Stimulated activated CD4-positive, alpha-beta T cell treated with anti-CD3 and anti-CD28 coated beads, Interleukin-12 subunit alpha, Interleukin-12 subunit beta, amount 100 ng/mL, for 24 hours (primary cell): ENCODE results near the gene MSL3B.

Experiments used
- DNase-seq, 2 experiments: peaks; one replicate each; pipeline ENCODE4 v3.0.0-alpha.2; 2020; ENCODE audit warnings: low read depth in 2 of 2

The MSL3B gene

DNA sequence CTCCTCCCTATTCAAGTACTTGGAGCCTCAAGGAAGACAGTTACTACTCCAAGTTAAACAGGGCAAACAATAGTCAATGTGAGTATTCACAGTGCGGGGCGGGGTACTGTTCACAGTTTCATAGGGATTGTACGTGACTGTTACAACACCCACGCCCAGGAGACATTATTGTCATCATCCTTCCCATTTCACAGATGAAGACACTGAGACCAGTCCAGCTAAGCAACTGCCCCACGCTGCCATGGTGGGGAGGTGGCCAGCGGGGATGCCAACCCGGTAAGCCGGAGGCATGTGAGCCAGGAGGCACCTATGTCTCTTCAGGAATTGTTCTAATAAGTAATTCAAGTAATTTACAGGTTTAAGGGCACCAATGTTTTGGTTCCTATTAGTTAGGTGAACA lies 14.8 kb downstream of the MSL3B start:
- DNase-seq: no peak

DNA sequence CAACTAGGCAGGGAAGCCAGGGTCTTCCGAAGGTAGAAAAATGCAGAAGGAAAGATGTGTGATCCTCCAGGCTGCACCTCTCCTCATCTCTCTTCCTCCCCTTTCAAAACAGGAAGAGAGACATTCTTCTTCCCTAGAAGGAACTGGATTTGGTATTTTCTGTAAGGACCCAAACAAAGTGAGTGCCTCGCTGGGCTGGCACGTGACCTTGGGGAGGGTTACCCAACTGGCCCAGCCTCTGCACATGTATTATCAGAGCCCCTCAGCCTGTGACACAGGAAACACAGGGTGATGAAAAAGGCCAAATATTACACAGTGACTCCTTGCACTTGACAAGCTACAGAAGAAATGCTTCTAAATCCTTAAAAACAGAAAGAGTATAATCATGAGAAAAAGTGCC lies 16.1 kb downstream of the MSL3B start:
- DNase-seq: no peak

DNA sequence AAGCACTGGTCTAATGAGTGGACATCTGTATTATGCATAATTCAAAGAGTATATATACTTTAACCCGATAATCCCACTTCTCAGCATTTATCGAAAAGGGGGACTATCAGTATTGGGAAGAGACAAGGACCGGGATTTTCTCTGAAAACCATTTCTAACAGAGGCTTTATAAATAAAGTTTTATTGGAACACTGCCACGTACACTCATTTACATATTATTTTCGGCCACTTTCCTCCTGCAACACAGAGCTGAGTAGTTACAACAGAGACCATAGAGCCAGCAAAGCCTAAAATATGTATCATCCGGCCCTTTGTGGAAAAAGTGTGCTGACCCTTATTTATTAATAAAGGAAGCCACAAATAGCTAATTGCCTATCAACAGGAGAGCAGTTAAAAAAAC lies 17.0 kb downstream of the MSL3B start:
- DNase-seq: no peak

DNA sequence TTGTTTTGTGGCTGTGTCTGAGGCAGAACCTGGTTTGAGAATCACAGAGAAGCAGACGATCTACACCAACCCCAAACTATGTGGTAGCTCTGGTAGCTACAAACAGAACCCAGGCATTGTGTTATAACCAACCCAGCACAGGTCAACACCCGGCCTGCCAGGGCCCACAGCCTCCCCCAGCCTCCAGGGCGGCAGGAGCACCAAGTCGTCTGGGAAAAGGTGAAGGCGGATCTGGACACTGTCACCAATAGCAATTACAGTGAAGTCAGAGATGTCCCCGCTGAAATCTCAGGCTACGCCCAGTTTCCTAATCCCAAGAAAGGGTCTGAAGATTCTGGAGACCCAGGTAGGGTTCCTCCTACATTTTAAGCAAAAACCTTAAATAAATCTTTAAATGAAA lies 17.4 kb downstream of the MSL3B start:
- DNase-seq: no peak

DNA sequence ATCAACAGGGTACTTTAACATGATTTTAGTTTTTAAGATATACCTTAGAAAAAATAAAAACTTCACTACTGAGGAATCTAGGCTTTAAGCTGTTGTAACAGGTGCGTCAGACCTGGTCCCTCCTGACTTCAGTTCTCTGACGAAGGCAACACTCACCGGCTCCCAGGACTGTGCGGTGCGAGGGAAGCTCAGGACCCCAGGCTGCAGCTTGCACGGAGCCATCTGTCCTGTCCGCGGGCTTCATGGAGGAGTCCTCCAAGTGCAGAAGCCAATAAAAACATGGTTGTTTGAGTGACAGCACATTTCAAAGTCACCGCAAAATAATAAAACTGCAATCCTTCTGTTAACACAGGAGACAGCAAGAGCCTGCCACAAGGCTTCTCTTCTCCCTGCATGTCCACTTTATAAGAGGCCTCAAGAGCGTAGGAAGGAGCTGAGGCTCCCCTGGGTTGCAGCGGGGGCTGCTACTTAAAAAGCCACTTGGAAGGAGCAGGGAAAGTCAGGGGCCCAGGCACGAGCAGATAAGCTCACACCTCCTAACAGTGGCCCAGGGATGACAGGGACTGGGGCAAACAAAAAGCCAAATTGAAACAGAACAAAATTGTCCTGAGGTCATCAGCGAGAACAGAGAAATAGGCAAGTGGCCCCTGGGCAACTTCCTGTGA lies 18.4 kb downstream of the MSL3B start:
- no peak for DNase-seq

DNA sequence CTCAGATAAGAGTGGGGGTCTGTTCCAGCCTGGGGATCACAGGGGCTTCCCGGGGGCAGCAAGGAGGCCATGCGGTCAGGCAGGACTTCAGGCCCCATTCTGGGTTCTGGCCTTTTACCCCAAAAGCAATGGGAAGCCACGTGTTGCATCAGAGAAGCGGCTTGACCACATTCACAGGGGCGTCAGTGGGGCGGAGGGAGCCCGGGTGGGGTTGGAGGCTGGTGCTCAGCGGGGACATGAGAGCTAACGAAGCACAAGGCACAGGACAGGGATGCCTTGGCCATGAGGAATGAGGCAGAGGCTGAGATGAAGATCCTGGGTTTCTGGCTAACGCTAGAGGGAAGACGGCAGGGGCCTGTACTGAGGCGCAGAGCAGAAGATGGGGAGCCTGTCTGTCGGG lies 19.9 kb downstream of the MSL3B start:
- DNase-seq: no peak

DNA sequence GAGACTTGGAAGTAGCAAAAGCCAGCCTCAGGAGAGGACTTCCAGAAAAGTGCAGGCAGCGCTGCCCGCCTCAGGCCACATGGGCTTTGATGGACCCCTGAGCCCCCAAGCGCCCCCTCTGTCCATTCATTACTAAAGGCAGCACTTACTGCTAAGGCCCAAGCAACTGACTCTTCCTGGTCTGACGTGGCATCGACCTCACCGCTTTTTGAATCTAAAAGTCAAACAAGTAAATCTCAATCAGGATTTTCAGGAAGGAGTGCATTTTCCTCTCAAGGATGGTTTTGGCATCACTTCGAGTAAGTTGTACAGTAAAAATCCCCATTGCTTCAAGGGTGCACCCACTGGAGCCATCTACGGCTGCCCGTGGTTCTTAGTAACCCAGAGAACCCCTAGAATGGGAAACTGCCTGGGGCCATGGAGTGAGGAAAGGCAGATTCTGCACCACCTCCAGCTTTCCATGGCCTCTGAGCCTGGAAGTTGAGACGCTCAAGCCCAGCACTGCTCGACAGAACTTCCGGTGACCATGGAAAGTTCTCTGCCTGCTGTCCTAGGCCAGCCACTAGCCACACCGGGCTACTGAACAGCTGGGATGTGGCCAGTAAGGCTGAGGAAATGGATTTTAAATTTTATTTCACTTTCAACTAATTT lies 20.8 kb downstream of the MSL3B start:
- DNase-seq: no peak

DNA sequence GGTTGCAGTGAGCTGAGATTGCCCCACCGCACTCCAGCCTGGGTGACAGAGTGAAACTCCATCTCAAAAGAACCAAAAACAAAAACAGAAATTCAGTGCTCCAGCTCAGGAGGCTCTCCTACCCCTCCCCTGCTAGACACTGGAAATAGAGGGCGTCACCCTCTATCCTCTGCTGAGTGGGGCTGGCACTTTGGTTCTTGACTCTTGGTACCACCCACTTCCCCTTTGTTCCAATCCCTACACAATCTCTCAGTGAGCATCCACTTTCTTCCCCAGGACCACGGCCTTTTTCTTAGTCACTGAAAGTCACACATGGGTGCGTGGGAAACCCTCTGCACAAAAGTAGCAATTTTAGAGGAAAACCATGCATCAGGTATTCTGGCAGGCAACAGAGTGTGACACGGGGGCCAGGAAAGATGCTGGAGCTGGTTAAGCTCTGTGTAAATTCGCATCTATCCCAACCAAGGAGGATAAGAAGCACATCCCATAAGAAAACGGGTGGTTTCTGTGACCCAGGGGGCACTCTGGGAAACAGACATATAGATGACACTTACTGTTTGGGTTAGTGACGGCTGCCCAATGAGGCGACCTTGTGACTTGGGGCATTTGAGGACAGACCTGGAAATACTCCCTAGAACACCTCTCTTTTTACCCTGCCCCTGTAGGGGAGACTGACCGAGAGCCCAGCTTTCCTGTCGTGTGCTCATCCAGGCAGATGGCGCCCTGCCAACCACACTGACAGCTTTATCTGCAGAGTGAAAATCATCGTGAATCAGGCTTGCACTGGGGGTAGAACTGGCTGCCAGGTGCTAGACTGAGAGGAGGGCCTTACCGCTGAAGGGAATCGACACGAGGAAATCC lies 21.6 kb downstream of the MSL3B start:
- no peak for DNase-seq

DNA sequence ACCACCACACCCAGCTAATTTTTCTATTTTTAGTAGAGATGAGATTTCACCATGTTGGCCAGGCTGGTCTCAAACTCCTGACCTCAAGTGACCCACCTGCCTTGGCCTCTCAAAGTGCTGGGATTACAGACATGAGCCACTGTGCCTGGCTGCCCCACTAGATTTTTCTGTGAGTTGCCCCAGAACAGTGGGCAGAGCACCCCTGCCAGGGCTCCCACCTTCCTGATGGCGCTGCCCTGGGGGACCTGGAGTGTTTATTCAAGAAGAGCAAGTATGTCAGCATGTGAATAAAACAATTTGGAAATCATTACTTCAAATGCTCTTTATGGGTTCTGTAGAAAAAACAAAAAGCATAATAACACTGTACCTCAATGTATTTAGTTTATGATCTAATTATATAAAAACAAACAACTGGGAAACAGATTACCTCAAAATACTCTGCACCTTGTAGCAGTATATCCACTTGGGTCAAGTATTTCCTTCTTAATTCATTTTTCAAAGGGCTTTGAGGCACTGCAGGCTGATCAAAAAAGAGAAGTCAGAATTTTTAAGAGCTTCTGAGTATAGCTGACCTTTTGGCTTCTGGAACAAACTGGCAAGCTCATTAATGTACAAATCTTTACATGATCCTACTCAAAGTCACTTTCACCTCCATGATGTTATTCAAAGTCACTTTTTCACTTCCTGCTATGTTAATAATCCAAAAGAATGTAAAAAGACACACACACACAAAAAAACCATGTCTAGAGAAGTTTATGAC lies 22.7 kb downstream of the MSL3B start:
- no peak for DNase-seq

DNA sequence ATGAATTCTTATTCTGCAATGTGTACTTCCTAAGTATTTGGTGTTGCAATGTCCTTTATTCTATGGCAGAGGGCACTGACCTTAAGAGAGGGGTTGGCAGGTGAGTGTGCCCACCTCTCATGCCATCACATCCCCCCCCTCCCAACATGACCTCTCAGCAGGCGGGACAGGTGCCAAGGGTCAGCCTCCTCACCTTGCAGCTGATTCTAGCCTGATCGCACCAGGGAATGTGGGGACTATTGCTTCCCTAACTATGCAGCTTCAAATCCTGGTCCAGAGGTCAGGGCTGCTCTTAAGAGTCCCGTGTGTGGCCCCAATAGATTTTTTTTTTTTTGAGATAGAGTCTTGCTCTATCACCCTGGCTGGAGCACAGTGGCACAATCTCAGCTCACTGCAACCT lies 23.4 kb downstream of the MSL3B start:
- no peak for DNase-seq

DNA sequence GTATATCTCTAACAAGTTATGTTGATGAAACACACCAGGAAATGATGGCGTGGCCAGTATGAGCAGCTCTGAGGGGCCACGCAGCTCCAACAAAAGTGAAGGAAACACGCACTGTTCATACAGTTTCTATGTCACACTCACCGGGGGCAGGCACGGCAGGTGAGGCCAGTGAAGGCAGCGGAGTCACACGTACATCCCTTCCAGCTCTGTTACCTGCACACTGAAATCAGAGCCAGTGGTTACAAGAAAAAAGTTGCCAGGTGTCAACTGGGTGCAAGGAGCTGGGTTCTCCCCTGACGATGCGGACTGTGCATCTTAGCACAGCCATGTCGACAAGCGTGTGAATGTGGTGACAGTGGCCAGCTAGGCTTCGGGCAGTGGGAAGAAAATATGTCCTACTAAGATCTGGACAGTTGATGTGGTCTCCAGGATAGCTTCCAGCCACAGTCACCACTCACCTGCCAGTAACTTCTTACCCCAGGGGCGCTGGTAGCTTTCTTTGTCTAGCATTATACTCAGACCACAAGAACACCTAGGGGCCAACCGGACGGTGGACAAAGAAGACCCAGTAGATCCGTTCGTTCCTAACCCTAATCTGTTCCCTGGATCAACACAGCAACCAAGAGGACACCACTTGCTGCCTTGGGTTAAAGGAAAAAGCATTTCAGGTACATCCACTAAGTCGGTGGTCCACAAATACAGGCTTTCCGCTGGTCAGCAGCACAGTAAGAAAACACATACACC lies 23.9 kb downstream of the MSL3B start:
- DNase-seq: no peak

DNA sequence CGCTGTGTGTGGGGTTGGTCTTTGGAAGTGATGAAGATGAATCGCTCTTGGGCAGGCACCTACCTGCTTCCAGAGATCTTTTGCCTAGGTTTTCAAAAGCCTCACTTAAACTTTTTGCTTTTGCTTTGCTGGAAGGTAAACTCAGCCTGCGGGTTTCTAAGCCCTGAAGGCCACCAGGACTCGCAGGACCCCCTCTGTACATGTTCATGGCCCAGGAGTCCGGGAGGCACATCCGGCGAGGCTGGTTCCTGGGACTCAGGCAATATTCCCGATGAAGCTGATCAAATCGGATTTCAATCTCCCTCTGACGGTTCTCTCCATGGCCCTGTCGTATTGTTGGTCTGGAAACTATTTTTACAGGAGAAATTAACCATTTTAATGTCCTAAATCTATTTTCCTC lies 27.0 kb downstream of the MSL3B start:
- DNase-seq: no peak

DNA sequence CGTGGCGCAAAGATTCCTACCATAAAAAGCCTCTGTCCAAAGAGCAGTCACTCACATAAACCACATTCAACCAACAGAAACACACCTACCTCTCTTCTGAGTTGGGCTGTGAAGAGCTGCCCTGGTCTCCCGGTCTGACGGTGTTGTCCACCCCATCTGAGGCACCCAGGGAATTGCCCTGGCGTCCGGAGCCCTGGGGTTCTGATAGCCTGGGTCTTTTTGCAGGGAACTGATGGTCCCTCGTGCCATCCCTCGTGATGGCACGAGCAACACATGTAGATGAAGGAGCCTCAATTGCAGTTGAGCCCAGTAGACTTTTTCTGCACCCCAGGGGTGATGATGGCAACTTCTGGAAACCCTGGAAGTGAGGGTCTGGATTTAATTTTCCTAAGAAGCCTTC lies 27.7 kb downstream of the MSL3B start:
- no peak for DNase-seq

DNA sequence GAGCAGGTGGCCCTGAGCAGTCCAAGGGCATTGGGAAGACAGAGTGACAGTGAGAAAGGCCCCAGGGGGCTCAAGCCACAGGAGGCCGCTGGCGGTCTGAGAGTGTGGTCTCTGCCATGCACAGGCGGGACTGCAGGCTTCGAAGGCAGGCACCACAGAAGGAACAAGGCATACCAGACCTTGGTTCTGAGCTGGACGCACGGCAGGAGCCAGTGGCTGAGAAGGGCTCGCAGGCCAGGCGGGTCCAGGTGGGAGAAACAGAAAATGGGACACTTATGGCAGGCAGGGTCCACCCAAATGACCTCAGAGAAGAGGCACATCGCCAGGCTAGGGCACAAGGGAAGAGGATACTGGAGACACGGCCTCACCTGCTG lies 28.8 kb downstream of the MSL3B start:
- DNase-seq: no peak

DNA sequence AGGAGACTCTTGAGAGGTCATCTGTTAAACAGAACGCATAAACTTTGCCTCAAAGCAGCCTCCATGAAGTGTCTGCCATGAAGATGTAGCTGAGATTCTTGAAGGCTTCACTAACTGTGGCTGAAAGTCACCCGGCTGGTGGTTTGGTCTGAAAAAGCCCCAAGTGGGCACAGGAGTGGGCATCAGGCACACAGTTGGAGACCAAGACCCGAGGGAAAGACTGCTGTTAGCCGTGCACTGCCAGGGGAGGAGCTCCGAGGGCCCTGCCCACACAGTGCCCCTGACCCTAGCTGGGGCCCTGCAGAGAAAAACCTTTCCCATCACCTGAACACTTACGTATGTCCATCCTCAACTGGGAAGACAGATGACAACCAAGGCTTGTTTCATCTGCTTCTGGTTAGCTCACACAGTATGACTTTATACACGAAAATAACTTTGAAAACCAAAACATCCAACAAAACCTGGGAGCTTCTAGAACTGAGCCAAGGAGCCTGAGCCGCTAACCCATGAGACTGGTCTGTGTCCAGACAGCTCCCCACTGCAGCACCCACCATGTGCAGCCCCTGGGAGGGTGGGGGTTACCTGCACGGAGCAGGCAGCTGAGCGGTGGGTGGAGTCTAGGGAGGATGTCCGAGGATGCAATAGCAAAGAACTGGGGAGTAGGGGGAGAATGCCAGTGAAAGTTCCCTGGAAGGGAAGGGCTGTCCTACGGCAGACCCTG lies 29.3 kb downstream of the MSL3B start:
- DNase-seq: no peak

DNA sequence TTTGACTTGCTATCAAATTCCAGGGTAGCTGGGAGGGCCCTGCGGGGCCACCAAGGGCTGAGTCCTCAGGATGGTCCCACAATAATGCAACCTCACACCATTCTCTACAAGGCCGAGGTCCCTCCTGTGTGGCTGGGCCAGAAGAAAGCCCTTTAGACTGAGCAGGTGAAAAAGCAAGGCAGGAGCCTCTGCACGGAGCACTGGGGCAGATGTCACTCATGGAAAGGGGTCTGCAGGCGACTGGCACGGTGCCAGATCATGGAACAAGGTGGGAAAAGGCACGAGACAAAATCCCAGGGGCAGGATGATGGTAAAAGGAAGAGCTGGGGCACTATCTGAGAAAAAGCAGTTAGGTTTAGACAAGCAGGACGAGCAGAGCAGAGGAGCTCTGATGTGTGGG lies 29.9 kb downstream of the MSL3B start:
- DNase-seq: no peak

DNA sequence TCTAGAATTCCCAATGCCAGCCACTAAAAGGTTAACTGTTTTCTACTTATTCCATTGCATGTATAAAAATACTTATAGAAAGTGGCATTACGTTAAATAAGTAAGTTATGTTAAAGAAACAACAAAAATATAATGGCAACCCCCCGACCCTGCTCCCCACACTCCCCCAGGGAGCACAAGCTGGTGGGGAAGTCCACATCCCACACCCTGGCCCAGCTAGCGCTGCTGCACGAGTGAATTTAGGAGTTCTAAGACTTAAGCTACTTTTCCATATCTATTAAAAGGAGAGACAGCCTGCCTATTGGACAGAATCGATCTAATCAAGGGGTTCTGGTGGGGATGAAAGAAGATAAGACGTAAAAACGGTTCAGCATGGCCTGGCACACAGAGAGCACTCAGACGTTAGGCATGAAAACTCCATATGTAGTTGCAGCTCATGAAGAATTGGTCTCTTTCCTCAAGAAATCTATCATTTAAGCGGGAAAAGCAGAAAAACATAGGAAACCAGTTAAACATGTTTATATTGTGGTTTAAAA lies 30.4 kb downstream of the MSL3B start:
- no peak for DNase-seq

DNA sequence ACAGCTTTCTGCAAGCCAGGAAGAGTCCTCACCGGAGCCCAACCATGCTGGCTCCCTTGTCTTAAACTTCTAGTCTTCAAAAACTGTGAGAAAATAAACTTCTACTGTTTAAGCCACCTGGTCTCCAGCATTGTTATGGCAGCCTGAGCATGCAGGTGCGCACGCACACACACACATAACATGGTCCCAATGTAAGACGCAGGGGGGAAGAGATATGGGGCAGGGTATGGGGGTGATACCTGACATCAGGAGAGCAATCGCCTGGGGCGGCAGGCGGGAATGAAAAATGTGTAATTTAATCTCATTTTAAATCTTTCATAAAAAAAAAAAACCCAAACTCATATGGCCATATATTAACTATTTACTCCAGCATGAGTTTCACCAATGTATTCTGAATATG lies 31.8 kb downstream of the MSL3B start:
- DNase-seq: no peak

DNA sequence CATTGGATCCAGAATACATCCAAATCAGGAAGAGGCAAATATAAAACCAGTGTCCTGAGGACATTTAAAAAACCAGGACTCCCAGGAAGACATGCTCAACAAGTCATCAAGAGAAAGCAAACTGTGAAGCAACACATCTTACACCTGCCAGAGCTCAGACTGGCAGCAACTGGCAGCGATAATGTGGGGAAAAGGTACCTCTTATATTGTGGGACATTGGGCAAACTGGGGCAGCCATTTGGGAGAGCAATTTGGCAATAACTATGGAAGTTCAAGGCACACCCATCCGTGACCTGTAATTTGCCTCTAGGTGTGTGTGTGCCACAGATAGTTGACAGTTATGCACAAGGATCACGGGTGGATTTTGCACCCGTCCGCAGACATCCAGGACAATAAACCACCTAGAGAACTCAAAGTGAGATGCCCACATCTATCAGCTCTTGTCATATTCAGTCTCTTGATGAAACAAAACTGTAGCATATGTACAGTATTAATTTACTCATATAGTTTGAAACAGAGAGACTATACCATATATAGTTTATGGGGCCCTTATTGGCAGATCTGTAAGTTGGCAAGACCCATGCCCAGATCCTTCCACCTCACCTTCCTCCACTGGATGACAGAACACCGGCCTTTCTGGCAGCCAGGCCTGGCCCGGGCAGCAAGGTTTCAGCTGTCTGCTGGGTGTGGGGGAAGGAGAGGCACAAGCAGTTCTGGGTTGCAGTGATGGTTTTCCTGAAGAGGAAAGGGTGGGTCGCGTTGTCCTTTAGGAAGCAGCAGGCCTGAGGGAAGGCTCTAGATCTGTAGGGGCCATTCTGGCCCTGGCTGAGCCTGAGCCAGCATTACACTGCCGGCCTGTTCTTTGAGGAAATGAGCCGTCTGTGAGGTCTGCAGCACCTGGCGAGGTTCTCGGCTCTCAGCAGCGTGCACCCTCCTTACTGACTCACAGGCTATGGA lies 32.7 kb downstream of the MSL3B start:
- DNase-seq: no peak

DNA sequence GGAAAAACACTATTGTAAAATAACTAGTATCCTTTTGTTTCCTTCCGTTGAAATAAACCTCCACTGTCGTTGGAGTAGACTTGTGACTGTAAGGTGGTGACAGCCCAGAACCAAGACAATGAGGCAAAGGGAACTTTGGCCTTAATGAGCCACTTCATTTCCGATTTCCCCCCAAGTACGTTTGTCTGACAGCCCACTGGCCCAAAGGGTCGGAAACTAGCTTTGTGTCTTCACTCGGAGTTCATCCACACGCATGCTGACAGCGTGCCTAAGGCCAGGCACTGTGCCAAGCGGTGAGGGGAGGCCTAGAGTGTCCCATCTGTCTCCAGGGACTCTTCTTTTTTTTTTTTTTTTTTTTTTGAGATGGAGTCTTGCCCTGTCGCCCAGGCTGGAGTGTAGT lies 34.8 kb downstream of the MSL3B start:
- DNase-seq: no peak
